Hepatocyte (in vitro differentiated cells): ENCODE measurements around the gene ABCD3. TPM values are rescaled to one million over a fixed set of nuclear protein-coding genes. Genes with fewer than 3 reads are reported as not detected.

Experiments used
- DNase-seq: peaks from one replicate; pipeline ENCODE4 v3.0.0-alpha.2; 2016; ENCODE audit warnings: low spot score
- H2AFZ ChIP-seq: fragments of 200-600 bp; sonication (generic); 2 replicates; pipeline ENCODE4 v1.6.0; 2016; ENCODE audit warnings: antibody characterized with exemption, mild to moderate bottlenecking
- H3K27ac ChIP-seq: fragments of 200-600 bp; sonication (generic); 2 replicates; pipeline ENCODE4 v1.5.1; 2016; ENCODE audit warnings: mild to moderate bottlenecking
- H3K27me3 ChIP-seq: fragments of 200-600 bp; sonication (generic); 2 replicates; pipeline ENCODE4 v1.6.1; 2016
- H3K36me3 ChIP-seq: fragments of 200-600 bp; sonication (generic); replicated peaks from 2 replicates; pipeline ENCODE4 v1.5.1; 2016; ENCODE audit warnings: low read depth; ENCODE audit not compliant: insufficient read depth
- H3K4me1 ChIP-seq: fragments of 200-600 bp; sonication (generic); 2 replicates; pipeline ENCODE4 v1.5.1; 2016; ENCODE audit warnings: mild to moderate bottlenecking, moderate library complexity; ENCODE audit not compliant: insufficient read depth
- H3K4me2 ChIP-seq: fragments of 200-600 bp; sonication (generic); 2 replicates; pipeline ENCODE4 v1.6.0; 2016
- H3K4me3 ChIP-seq: fragments of 200-600 bp; sonication (generic); 2 replicates; pipeline ENCODE4 v1.5.1; 2016; ENCODE audit warnings: mild to moderate bottlenecking
- H3K79me2 ChIP-seq: fragments of 200-600 bp; sonication (generic); 2 replicates; pipeline ENCODE4 v1.6.0; 2017; ENCODE audit warnings: mild to moderate bottlenecking
- H3K9me2 ChIP-seq: fragments of 200-600 bp; sonication (generic); replicated peaks from 2 replicates; pipeline ENCODE4 v1.6.0; 2017; ENCODE audit warnings: mild to moderate bottlenecking; ENCODE audit not compliant: insufficient read depth
- H3K9me3 ChIP-seq: fragments of 200-600 bp; sonication (generic); 2 replicates; pipeline ENCODE4 v1.5.1; 2016; ENCODE audit warnings: low read depth, mild to moderate bottlenecking
- H4K20me1 ChIP-seq: fragments of 200-600 bp; sonication (generic); 2 replicates; pipeline ENCODE4 v1.6.0; 2016; ENCODE audit warnings: mild to moderate bottlenecking; ENCODE audit not compliant: insufficient read depth, poor library complexity, severe bottlenecking
- CTCF ChIP-seq: fragments of 200-600 bp; sonication (generic); IDR thresholded peaks from 2 replicates; pipeline ENCODE4 v1.5.1; 2016; ENCODE audit warnings: antibody characterized with exemption, mild to moderate bottlenecking; ENCODE audit not compliant: poor library complexity
- EZH2 ChIP-seq: fragments of 200-600 bp; sonication (generic); IDR thresholded peaks from 2 replicates; pipeline ENCODE4 v1.6.1; 2016; ENCODE audit warnings: antibody characterized with exemption, mild to moderate bottlenecking, borderline replicate concordance
- EZH2phosphoT487 ChIP-seq: fragments of 200-600 bp; sonication (generic); IDR thresholded peaks from one replicate; pipeline ENCODE4 v1.6.1; 2018; ENCODE audit warnings: antibody characterized with exemption, mild to moderate bottlenecking, low read depth, moderate library complexity; ENCODE audit not compliant: unreplicated experiment, severe bottlenecking
- WGBS: methylation state at CpG from one replicate; pipeline ENCODE4 v1.1.6; 2016; ENCODE audit warnings: low lambda C conversion rate; ENCODE audit errors: missing lambda C conversion rate; 5-methylcytosine and 5-hydroxymethylcytosine counted together
- polyA plus RNA-seq: library from polyadenylated mRNA; unstranded; fragments of >200 nt; fragmentation: Nextera tagmentation; extraction: Ambion mirVana; gene quantifications from 2 replicates; pipeline ENCODE4 v1.2.1, GENCODE V29; 2016
- total RNA-seq: library from RNA; depleted of rRNA; stranded (reverse); fragments of >200 nt; gene quantifications from 2 replicates; pipeline ENCODE4 v1.2.3, GENCODE V29; 2014

Gene ABCD3
- total and polyA plus RNA-seq, 2 experiments from 2014 or later, result 50.7 to 96.4 TPM

- WGBS, result 81% methylated on average over 5 of the region's 5 CpGs
- Histone ChIP-seq H3K36me3 (no peaks in the 10 kb centered on the region), H3K27ac (no peak overlapping the region), H3K4me1 (no peaks in the 10 kb centered on the region), H3K4me3 (no peak overlapping the region), H3K9me2 (no peaks in the 10 kb centered on the region), H2AFZ (no peak overlapping the region), H3K79me2 (no peaks in the 10 kb centered on the region), H3K27me3 (no peaks in the 10 kb centered on the region), H3K9me3 (no peaks in the 10 kb centered on the region), H3K4me2 (no peak overlapping the region), H4K20me1 (no peaks in the 10 kb centered on the region)
- TF ChIP-seq EZH2, result no peak
- TF ChIP-seq CTCF, result no peak
- no peak for TF ChIP-seq EZH2phosphoT487
- no peak for DNase-seq
Measured at GRCh38 chr1:94486990-94487389, 68.8 kb downstream of the ABCD3 start.

DNA sequence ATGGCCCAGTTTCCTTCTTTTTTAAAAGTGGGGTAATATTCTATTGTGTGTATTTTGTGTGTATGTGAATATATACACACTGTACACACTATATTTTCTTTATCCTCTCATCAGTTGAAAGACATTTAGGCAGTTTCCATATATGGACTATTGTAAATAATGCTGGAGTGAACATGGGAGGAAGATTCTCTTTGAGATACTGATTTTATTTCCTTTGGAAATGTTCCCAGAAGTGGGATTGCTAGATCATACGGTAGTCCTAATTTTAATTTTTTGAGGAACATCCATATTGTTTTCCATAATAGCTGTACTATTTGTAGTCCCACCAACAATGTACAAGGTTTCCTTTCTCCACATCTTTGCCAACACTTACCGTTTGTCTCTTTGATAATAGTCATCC lies 72.4 kb downstream of the ABCD3 start:
- 90% methylated on average over 2 of the region's 2 CpGs for WGBS
- DNase-seq, result no peak
- H3K4me3 ChIP-seq, result no peak overlapping the region

GRCh38 chr1:94496076-94496755 lies 78.0 kb downstream of the ABCD3 start:
- H3K9me3 ChIP-seq, result no peaks in the 10 kb centered on the region
- H3K9me2 ChIP-seq, result no peaks in the 10 kb centered on the region
- H3K36me3 ChIP-seq, result no peaks in the 10 kb centered on the region
- no peak overlapping the region for H3K4me2 ChIP-seq
- no peaks in the 10 kb centered on the region for H3K4me1 ChIP-seq
- 96% methylated on average over 2 of the region's 2 CpGs for WGBS
- TF ChIP-seq EZH2phosphoT487, result no peak
- no peak for TF ChIP-seq EZH2
- TF ChIP-seq CTCF, result no peak
- H3K79me2 ChIP-seq, result no peaks in the 10 kb centered on the region
- no peaks in the 10 kb centered on the region for H3K27me3 ChIP-seq
- no peak for DNase-seq
- H4K20me1 ChIP-seq, result no peaks in the 10 kb centered on the region
- H2AFZ ChIP-seq, result no peak overlapping the region
- H3K4me3 ChIP-seq, result no peak overlapping the region
- no peak overlapping the region for H3K27ac ChIP-seq

More for the DNA sequence above, 72.4 kb downstream of the ABCD3 start:
- Histone ChIP-seq H3K79me2 (no peaks in the 10 kb centered on the region), H3K4me1 (no peaks in the 10 kb centered on the region), H3K9me3 (no peaks in the 10 kb centered on the region), H3K27me3 (no peaks in the 10 kb centered on the region), H3K27ac (no peak overlapping the region), H3K36me3 (no peaks in the 10 kb centered on the region), H3K4me2 (no peak overlapping the region), H4K20me1 (no peaks in the 10 kb centered on the region), H2AFZ (no peak overlapping the region), H3K9me2 (no peaks in the 10 kb centered on the region)
- no peak for TF ChIP-seq EZH2
- TF ChIP-seq CTCF, result no peak
- TF ChIP-seq EZH2phosphoT487, result no peak
